HG02840 (cell line): ENCODE results near the gene ABCA4.

Source experiments
- ATAC-seq: cut with Tn5 transposase; IDR thresholded peaks from one replicate; pipeline ENCODE4 v1.9.1; 2021; ENCODE audit warnings: mild to moderate bottlenecking, moderate library complexity, moderate number of reproducible peaks; ENCODE audit not compliant: unreplicated experiment, low FRiP score

Gene ABCA4

GRCh38 chr1:94084547-94084946 lies 36.4 kb downstream of the ABCA4 start:
- ATAC-seq, result no peak

- no peak for ATAC-seq
Observed at GRCh38 chr1:94084085-94084484, 36.9 kb downstream of the ABCA4 start.

DNA sequence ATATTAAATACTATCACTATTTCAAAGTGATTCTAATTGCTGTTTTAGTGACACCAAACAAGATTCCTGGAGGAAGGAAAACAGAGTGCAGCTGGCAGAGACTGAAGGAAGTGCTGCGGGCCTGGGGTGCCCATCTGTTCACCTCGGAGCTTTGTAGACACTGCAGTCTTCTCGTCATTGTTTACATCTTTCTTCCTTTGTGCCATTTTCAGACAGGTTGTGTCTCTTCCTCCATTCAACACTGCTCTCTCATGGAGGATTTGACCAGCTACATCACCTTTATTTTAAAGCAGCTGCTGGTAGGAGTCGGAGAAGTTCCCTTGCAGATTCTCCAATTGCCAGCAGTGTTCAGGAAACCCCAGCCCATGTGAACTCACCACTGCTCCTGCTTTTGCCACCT lies 37.3 kb downstream of the ABCA4 start:
- ATAC-seq, result no peak

DNA sequence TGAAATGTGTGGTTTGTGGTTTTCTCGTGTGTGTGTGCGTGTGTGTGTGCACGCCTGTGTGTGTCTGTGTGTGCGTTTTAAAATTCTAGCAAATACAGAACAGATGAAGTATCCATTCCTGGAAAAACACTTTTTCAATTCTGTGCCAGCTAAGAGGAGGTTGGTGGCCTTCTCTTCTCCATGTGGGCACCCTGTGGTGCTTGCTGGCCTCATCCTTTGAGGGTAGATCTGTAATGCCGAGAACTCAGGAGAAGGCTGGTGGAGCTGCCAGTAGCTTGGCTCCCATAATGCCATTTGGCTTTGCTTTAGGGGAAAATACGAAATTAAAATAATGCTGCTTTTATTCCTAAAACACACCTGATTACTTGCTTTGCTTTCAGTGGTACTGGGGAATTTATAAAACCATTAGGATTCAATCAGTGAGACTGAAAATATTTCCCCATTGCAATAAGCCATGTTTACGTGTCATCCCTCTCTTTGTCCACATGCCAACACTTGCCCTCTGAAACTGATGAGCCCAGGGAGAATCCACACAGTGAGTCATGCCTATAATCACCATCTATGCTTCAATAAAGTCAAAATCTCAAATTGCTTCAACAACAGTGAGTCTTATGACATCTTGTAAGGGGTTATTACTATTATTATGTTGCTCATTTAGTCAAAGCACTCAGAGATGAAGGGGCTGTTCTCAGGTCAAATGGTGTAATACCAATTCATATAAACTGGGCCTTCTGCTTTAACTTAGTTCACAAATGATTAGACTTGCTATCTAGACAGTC lies 39.2 kb downstream of the ABCA4 start:
- no peak for ATAC-seq

- ATAC-seq, result no peak
Observed at GRCh38 chr1:94079989-94080388, 41.0 kb downstream of the ABCA4 start.

GRCh38 chr1:94079080-94079940 lies 41.6 kb downstream of the ABCA4 start:
- no peak for ATAC-seq

DNA sequence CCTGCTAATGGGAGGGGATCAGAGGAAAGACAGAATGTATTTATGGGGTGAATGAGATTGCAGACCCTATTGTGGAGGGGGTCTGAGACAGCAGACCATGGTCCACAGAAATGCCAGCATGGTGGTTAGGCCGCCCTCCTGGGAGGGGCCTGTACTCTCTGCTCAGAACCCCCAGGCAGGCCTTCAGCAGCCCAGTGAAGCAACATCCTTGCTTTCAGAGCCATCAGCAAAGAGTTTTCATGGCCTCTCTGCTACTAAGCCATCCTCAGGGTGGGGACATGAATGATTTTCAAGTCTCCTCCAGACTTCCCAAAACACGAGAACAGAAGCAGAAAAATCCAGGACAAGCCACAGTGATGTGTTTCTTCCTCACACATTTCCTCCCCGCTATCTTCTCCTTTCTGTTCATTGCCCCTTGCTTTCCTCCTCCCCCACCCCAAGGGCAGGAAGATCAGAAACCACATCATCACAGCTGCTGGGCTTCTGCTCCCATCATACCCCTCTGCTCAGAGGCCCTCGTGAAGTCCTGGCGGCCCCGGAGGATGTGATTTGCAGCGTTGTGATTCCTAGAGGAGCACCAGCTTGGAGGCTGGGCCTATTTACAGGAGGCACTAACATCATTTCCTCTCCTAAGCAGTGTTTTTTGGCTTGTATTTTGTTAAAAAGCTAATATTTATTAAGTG lies 48.0 kb downstream of the ABCA4 start:
- no peak for ATAC-seq

DNA sequence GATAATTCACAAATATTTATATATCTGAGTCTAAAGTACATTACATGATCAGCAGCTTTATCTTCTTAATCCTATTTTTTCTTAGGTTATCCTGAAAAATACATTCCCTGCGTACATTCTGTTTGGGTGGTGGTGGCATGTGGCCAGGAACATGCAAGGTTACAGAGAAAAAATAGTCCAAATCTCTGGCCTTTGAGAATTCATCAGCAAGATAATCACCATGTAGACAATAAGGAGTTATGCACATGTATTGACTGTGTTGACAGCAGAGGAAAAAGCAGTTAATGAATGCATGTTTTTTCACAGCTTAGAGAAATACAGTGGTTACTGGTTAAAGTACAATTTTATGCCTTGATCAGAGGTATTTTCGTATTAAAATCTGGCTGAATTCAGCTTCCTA lies 49.0 kb downstream of the ABCA4 start:
- no peak for ATAC-seq

- no peak for ATAC-seq
Observed at GRCh38 chr1:94071391-94071790, 49.6 kb downstream of the ABCA4 start.

DNA sequence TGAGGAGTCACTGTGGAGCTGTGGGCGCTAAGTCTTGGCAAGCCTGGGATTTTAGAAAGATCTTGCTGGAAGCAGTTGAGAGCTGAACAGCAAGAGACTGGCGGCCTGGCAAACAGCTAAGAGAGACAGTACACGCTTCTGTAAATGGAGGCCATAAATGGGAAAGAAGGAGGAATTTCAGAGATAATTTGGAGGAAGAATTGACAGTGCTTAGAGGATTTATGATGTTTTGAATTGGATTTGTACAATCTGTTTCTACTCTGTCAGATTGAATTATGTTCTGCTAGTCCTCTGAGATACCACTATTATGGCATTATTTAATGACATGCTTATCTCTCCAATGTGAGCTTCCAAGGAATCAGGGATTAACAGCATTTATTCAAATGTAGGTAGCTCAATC lies 50.1 kb downstream of the ABCA4 start:
- no peak for ATAC-seq

- no peak for ATAC-seq
Observed at GRCh38 chr1:94069919-94070285, 51.0 kb downstream of the ABCA4 start.

GRCh38 chr1:94068999-94069918 lies 51.7 kb downstream of the ABCA4 start:
- ATAC-seq, result no peak

GRCh38 chr1:94068096-94068998 lies 52.6 kb downstream of the ABCA4 start:
- no peak for ATAC-seq

- no peak for ATAC-seq
Observed at GRCh38 chr1:94067196-94067595, 53.8 kb downstream of the ABCA4 start.

- ATAC-seq, result no peak
Observed at GRCh38 chr1:94063379-94063778, 57.6 kb downstream of the ABCA4 start.

DNA sequence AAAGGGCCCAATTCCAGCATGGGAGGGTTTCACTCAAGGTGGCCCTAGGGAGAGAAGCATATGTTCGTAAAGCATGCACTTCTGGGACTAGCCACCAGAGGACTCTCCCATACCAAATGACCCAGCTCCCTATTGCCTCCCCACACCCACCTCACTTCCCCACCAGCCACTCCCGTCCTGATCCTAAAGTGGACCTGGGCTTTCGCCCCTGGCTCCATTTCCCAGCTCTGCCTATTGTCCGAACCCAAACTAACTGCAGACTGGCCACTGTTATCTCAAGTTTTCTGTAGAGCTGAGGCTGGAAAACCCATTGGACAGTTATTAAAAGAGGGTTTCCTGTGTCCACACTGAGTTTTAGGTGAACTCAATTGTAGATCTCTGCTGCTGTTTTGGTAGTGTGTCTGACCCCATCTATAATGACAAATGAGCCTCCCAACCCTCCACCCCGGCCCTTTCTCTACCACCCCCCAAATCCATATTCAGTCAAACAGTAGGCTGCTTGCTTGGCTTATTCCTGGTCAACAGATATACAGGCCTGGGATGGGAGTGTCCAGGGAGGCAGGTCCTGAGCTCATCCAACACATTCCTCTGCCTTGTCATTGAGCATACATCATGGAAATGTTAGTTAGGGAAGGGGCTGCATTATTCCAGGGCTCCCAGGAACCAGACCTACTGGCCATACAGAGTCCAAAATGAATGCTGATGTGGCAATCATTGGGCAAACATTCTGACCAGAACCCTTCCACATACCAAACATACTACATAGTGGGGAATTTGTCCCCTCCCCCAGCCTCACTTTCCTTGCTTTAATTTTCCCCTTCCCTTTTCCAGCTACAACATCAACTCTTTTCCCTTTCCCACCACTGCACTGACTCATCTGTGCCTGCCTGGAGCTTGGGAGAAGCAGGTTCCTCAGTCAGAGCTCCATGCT lies 59.2 kb downstream of the ABCA4 start:
- ATAC-seq, result no peak

GRCh38 chr1:94060720-94061119 lies 60.2 kb downstream of the ABCA4 start:
- no peak for ATAC-seq

- ATAC-seq, result no peak
Observed at GRCh38 chr1:94058766-94059165, 62.2 kb downstream of the ABCA4 start.
